Skeletal muscle satellite cell (primary cell): Measurements from ENCODE around the gene STRIP1.
"Not testable (repeated sequence)": the region's sequence is repeated elsewhere in the genome, so short reads cannot be mapped to it uniquely, and the experiment has no call there.

Experiments used
- H3K27me3 ChIP-seq: 2 replicates; pipeline ENCODE4 v1.7.0; 2013; ENCODE audit warnings: low read length; ENCODE audit not compliant: control insufficient read depth, insufficient read depth
- H3K36me3 ChIP-seq: 2 replicates; pipeline ENCODE4 v1.7.0; 2013; ENCODE audit warnings: mild to moderate bottlenecking, control low read depth, low read length; ENCODE audit not compliant: insufficient read depth
- H3K4me1 ChIP-seq: 2 replicates; pipeline ENCODE4 v1.7.0; 2013; ENCODE audit warnings: low read length; ENCODE audit not compliant: control insufficient read depth, insufficient read depth
- H3K4me2 ChIP-seq: 2 replicates; pipeline ENCODE4 v1.7.0; 2013; ENCODE audit warnings: mild to moderate bottlenecking, low read length
- H3K4me3 ChIP-seq: 2 replicates; pipeline ENCODE4 v1.7.0; 2013; ENCODE audit warnings: low read length
- H3K9ac ChIP-seq: 2 replicates; pipeline ENCODE4 v1.7.0; 2013; ENCODE audit warnings: mild to moderate bottlenecking, low read depth, low read length, moderate library complexity
- H3K9me3 ChIP-seq: replicated peaks from 2 replicates; pipeline ENCODE4 v1.7.0; 2013; ENCODE audit warnings: mild to moderate bottlenecking, control low read depth, low read length

STRIP1 gene

GRCh38 chr1:110065841-110066240 is 31.4 kb downstream of the STRIP1 start:
- H3K4me3 ChIP-seq, result no peak overlapping the region

GRCh38 chr1:110067479-110067892 is 33.1 kb downstream of the STRIP1 start:
- peaks cover 6% of the 10 kb centered on the region for H3K4me1 ChIP-seq
- no peak overlapping the region for H3K9ac ChIP-seq
- no peak overlapping the region for H3K4me3 ChIP-seq
- no peaks in the 10 kb centered on the region for H3K36me3 ChIP-seq
- no peak overlapping the region for H3K4me2 ChIP-seq
- H3K27me3 ChIP-seq, result peaks cover 56% of the 10 kb centered on the region
- H3K9me3 ChIP-seq, result no peaks in the 10 kb centered on the region

More at GRCh38 chr1:110065841-110066240, 31.4 kb downstream of the STRIP1 start:
- Histone ChIP-seq H3K9me3 (no peaks in the 10 kb centered on the region), H3K27me3 (peaks cover 39% of the 10 kb centered on the region), H3K4me2 (no peak overlapping the region), H3K4me1 (peaks cover 6% of the 10 kb centered on the region), H3K9ac (no peak overlapping the region), H3K36me3 (peaks cover 6% of the 10 kb centered on the region)

- Histone ChIP-seq H3K9me3 (no peaks in the 10 kb centered on the region), H3K27me3 (peaks cover 61% of the 10 kb centered on the region), H3K9ac (no peak overlapping the region), H3K4me3 (no peak overlapping the region), H3K4me1 (peaks cover 6% of the 10 kb centered on the region), H3K4me2 (peak overlapping the region; percentile 63), H3K36me3 (no peaks in the 10 kb centered on the region)
Measured at GRCh38 chr1:110067893-110068645, 33.6 kb downstream of the STRIP1 start.

- Histone ChIP-seq H3K27me3 (peaks cover 67% of the 10 kb centered on the region), H3K4me1 (peaks cover 6% of the 10 kb centered on the region)
Measured at GRCh38 chr1:110068646-110069403, 34.4 kb downstream of the STRIP1 start.

GRCh38 chr1:110069404-110070281 is 35.2 kb downstream of the STRIP1 start:
- Histone ChIP-seq H3K36me3 (no peaks in the 10 kb centered on the region), H3K27me3 (peaks cover 75% of the 10 kb centered on the region), H3K4me3 (no peak overlapping the region), H3K9ac (no peak overlapping the region), H3K4me1 (peaks cover 6% of the 10 kb centered on the region), H3K4me2 (no peak overlapping the region), H3K9me3 (no peaks in the 10 kb centered on the region)

More at GRCh38 chr1:110068646-110069403, 34.4 kb downstream of the STRIP1 start:
- no peak overlapping the region for H3K9ac ChIP-seq
- H3K9me3 ChIP-seq, result no peaks in the 10 kb centered on the region
- H3K4me2 ChIP-seq, result peak overlapping the region; percentile 63
- H3K4me3 ChIP-seq, result no peak overlapping the region
- no peaks in the 10 kb centered on the region for H3K36me3 ChIP-seq

GRCh38 chr1:110070282-110070669 is 35.9 kb downstream of the STRIP1 start:
- Histone ChIP-seq H3K27me3 (peaks cover 79% of the 10 kb centered on the region), H3K9me3 (no peaks in the 10 kb centered on the region)

GRCh38 chr1:110070671-110071242 is 36.3 kb downstream of the STRIP1 start, which contains the start of gene ALX3:
Gene ALX3, minus strand, starts transcription at chr1:110070672. Its CDS starts 60 bp downstream, at chr1:110070612.
- H3K4me2 ChIP-seq, result no peak within 1 kb of the TSS
- H3K4me1 ChIP-seq, result peaks cover 6% of the 10 kb centered on the region
- H3K9ac ChIP-seq, result no peak within 1 kb of the TSS
- H3K9me3 ChIP-seq, result no peaks in the 10 kb centered on the region
- H3K4me3 ChIP-seq, result no peak within 1 kb of the TSS
- no peaks in the 10 kb centered on the region for H3K36me3 ChIP-seq
- H3K27me3 ChIP-seq, result peaks cover 84% of the 10 kb centered on the region

More at GRCh38 chr1:110070282-110070669, 35.9 kb downstream of the STRIP1 start:
- Histone ChIP-seq H3K9ac (no peak overlapping the region), H3K4me1 (peaks cover 6% of the 10 kb centered on the region), H3K4me2 (no peak overlapping the region), H3K4me3 (no peak overlapping the region), H3K36me3 (no peaks in the 10 kb centered on the region)

GRCh38 chr1:110074166-110074565 is 39.7 kb downstream of the STRIP1 start:
- H3K9ac ChIP-seq, result no peak overlapping the region
- H3K4me3 ChIP-seq, result no peak overlapping the region
- H3K27me3 ChIP-seq, result peaks cover 89% of the 10 kb centered on the region
- H3K4me2 ChIP-seq, result no peak overlapping the region
- no peaks in the 10 kb centered on the region for H3K9me3 ChIP-seq
- H3K4me1 ChIP-seq, result no peaks in the 10 kb centered on the region
- no peaks in the 10 kb centered on the region for H3K36me3 ChIP-seq

- H3K4me1 ChIP-seq, result no peaks in the 10 kb centered on the region
- no peak overlapping the region for H3K4me2 ChIP-seq
- H3K4me3 ChIP-seq, result no peak overlapping the region
- no peaks in the 10 kb centered on the region for H3K9me3 ChIP-seq
- H3K9ac ChIP-seq, result no peak overlapping the region
- H3K36me3 ChIP-seq, result no peaks in the 10 kb centered on the region
- H3K27me3 ChIP-seq, result peaks cover 65% of the 10 kb centered on the region
Measured at GRCh38 chr1:110076789-110077500, 42.5 kb downstream of the STRIP1 start.

GRCh38 chr1:110079995-110080394 is 45.6 kb downstream of the STRIP1 start:
- H3K27me3 ChIP-seq, result peaks cover 67% of the 10 kb centered on the region
- H3K36me3 ChIP-seq, H3K4me1 ChIP-seq, H3K4me3 ChIP-seq, H3K4me2 ChIP-seq, H3K9me3 ChIP-seq, H3K9ac ChIP-seq: not testable (repeated sequence)
